GM12891 (cell line): ENCODE results near the gene MIOX.

Experiments
- POLR2A ChIP-seq: IDR thresholded peaks from 2 replicates; pipeline ENCODE4 v1.6.1; 2011; ENCODE audit warnings: low read depth, low read length, control low read depth
- POLR2AphosphoS5 ChIP-seq: IDR thresholded peaks from 2 replicates; pipeline ENCODE4 v1.6.1; 2011; ENCODE audit warnings: low read depth, low read length, control low read depth
- POU2F2 ChIP-seq: IDR thresholded peaks from 2 replicates; pipeline ENCODE4 v1.6.1; 2011; ENCODE audit warnings: low read depth, mild to moderate bottlenecking, control low read depth, low read length, moderate library complexity
- TAF1 ChIP-seq: IDR thresholded peaks from 2 replicates; pipeline ENCODE4 v1.6.1; 2011; ENCODE audit warnings: low read depth, low read length, control low read depth

- TF ChIP-seq POLR2AphosphoS5 (no peak), POLR2A (no peak), TAF1 (no peak), POU2F2 (no peak)
Observed at GRCh38 chr22:50488006-50488677, 1.5 kb downstream of the MIOX start.
